OCI-LY3 (cell line): ENCODE data around the gene GPR171.

Experiments
- H2AFZ ChIP-seq: fragments of 200-600, 300-600 bp; shearing (Covaris generic); 2 replicates; pipeline ENCODE4 v1.6.0; 2014; ENCODE audit warnings: antibody characterized with exemption, low read depth, low read length
- H3K27ac ChIP-seq: fragments of 200-600, 300-600 bp; sonication (generic); 2 replicates; pipeline ENCODE4 v1.5.1; 2014; ENCODE audit warnings: mild to moderate bottlenecking, low read length, moderate library complexity, mixed read lengths
- H3K27me3 ChIP-seq: fragments of 200-600, 300-600 bp; sonication (generic); 2 replicates; pipeline ENCODE4 v1.6.1; 2014; ENCODE audit warnings: low read depth, low read length, mixed read lengths
- H3K36me3 ChIP-seq: fragments of 200-600, 300-600 bp; sonication (generic); replicated peaks from 2 replicates; pipeline ENCODE3; 2014; ENCODE audit warnings: low read depth, low read length, mixed read lengths
- H3K4me1 ChIP-seq: fragments of 300-600, 200-600 bp; sonication (generic); 2 replicates; pipeline ENCODE4 v1.6.1; 2014; ENCODE audit warnings: low read length, mixed read lengths
- H3K4me2 ChIP-seq: fragments of 200-600, 300-600 bp; sonication (generic); 2 replicates; pipeline ENCODE4 v1.6.1; 2014; ENCODE audit warnings: low read length, mixed read lengths
- H3K4me3 ChIP-seq: fragments of 300-600, 200-600 bp; sonication (generic); 2 replicates; pipeline ENCODE4 v1.5.1; 2014; ENCODE audit warnings: antibody characterized with exemption, mild to moderate bottlenecking, low read length, moderate library complexity
- H3K79me2 ChIP-seq: fragments of 300-600, 200-600 bp; shearing (Covaris generic); 2 replicates; pipeline ENCODE4 v1.6.1; 2014; ENCODE audit warnings: mild to moderate bottlenecking, low read length, mixed read lengths
- H3K9ac ChIP-seq: fragments of 300-600, 200-600 bp; shearing (Covaris generic); 2 replicates; pipeline ENCODE4 v1.6.0; 2014; ENCODE audit warnings: mild to moderate bottlenecking, low read length, moderate library complexity
- H3K9me3 ChIP-seq: fragments of 200-600, 300-600 bp; shearing (Covaris generic); 2 replicates; pipeline ENCODE4 v1.6.1; 2014; ENCODE audit warnings: low read length, mixed read lengths; ENCODE audit not compliant: insufficient read depth
- H4K20me1 ChIP-seq: fragments of 200-600, 300-600 bp; sonication (generic); 2 replicates; pipeline ENCODE4 v1.6.1; 2016; ENCODE audit warnings: low read length, mixed read lengths; ENCODE audit not compliant: insufficient read depth
- CTCF ChIP-seq: fragments of 200-600, 300-600 bp; sonication (generic); IDR thresholded peaks from 2 replicates; pipeline ENCODE4 v1.5.1; 2014; ENCODE audit warnings: antibody characterized with exemption, low read length, low read depth
- EZH2phosphoT487 ChIP-seq: fragments of 200-600 bp; shearing (Covaris generic); IDR thresholded peaks from 2 replicates; pipeline ENCODE4 v1.6.1; 2018; ENCODE audit warnings: antibody characterized with exemption, mixed run types, low read depth

Gene GPR171

GRCh38 chr3:151228666-151229040 lies 25.6 kb upstream of the GPR171 start:
- peaks cover 6% of the 10 kb centered on the region for H3K36me3 ChIP-seq
- no peak overlapping the region for H3K4me3 ChIP-seq
- H3K4me1 ChIP-seq: peaks cover 45% of the 10 kb centered on the region
- H3K27me3 ChIP-seq: no peaks in the 10 kb centered on the region
- peak overlapping the region; percentile 7; the same call in 1 of the 2 replicates for H3K9ac ChIP-seq
- peak overlapping the region; percentile 25 for H3K4me2 ChIP-seq
- peak overlapping the region; percentile 77 for H3K27ac ChIP-seq
- no peaks in the 10 kb centered on the region for H3K9me3 ChIP-seq
- TF ChIP-seq EZH2phosphoT487 (no peak), CTCF (no peak)
- H3K79me2 ChIP-seq: peaks cover 8% of the 10 kb centered on the region; the same call in 1 of the 2 replicates
- no peaks in the 10 kb centered on the region for H4K20me1 ChIP-seq
- no peak overlapping the region for H2AFZ ChIP-seq

DNA sequence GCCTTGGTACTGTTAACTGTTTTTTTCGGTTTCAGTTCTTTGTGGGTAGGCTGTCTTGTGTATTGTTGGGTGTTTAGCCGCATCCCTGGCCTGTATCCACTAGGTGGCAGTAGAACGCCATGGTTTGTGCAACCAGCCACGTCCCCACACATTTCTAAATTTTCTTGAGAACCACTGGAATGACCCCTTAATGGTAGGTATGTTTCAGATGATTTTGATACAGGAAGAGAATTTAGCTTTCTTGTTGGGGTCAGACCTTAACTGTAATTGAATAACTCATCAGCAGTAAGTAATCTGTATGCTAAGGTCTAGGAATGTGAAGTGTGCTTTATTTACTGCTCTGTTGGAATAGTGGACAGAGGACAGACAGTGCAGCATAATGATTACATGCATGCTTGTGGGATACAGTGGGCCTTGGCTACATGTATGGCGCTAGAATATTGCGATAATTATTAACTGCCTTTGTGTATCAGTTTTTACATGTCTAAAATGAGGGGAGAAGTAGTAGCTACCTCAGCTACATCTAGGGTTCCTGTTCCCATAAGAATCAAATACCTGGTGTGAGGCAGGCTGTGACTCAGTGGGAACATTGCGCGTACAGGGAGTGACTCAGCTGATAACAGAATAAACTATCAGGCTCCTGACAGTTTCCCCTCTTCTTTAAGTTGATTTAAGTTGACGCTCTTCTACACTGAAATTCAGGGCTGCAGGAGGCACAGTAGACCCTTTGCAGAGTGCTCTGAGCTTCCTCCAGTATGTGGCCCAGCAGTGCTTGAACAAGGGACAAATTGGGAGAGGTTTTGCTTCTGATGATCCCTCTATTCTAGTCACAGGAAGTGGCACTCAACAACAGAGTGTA lies 25.0 kb upstream of the GPR171 start:
- Histone ChIP-seq H2AFZ (no peak overlapping the region), H3K4me1 (peaks cover 45% of the 10 kb centered on the region)
- TF ChIP-seq CTCF (peak; percentile 96), EZH2phosphoT487 (no peak)

GRCh38 chr3:151227266-151227806 lies 24.3 kb upstream of the GPR171 start:
- Histone ChIP-seq H3K4me2 (peak overlapping the region; percentile 79), H3K4me3 (peak overlapping the region; percentile 44; the same call in 1 of the 2 replicates), H3K9me3 (0 out of 2 replicates have a peak, but pooled peaks cover 4% of the 10 kb centered on the region), H3K27ac (no peak overlapping the region), H3K27me3 (no peaks in the 10 kb centered on the region), H3K9ac (peak overlapping the region; percentile 28; the same call in 1 of the 2 replicates), H3K79me2 (peaks cover 8% of the 10 kb centered on the region; the same call in 1 of the 2 replicates), H4K20me1 (no peaks in the 10 kb centered on the region), H2AFZ (no peak overlapping the region), H3K4me1 (peaks cover 45% of the 10 kb centered on the region), H3K36me3 (peaks cover 15% of the 10 kb centered on the region)
- TF ChIP-seq CTCF (no peak), EZH2phosphoT487 (no peak)

More for the DNA sequence above, 25.0 kb upstream of the GPR171 start:
- Histone ChIP-seq H3K79me2 (peaks cover 8% of the 10 kb centered on the region; the same call in 1 of the 2 replicates), H3K36me3 (peaks cover 11% of the 10 kb centered on the region), H3K9me3 (no peaks in the 10 kb centered on the region), H3K27ac (peak overlapping the region; percentile 77), H3K4me2 (peak overlapping the region; percentile 79), H4K20me1 (no peaks in the 10 kb centered on the region), H3K9ac (peak overlapping the region; percentile 28), H3K27me3 (no peaks in the 10 kb centered on the region), H3K4me3 (peak overlapping the region; percentile 44; the same call in 1 of the 2 replicates)

DNA sequence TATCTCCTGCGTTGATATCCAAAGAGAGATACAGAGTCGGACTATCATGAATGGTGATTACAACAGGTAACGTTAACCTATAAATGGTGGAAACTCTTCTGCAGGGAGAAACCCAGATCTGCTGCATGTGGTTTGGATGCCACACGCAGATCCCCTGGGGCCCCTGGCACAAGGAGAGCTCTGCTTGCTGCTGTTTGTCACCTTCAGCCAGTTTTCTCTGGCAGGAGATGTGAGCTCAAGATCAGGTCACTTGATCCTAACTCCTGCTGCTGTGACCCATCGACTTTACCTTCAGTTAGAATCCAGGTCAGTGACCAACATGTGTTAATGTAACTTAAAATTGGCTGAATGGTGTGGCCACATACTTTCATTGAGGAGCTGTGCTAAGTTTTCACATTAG lies 23.8 kb upstream of the GPR171 start:
- Histone ChIP-seq H3K36me3 (peaks cover 15% of the 10 kb centered on the region), H3K4me2 (no peak overlapping the region), H4K20me1 (no peaks in the 10 kb centered on the region), H3K4me3 (no peak overlapping the region), H3K79me2 (peaks cover 8% of the 10 kb centered on the region; the same call in 1 of the 2 replicates), H3K9me3 (0 out of 2 replicates have a peak, but pooled peaks cover 4% of the 10 kb centered on the region), H3K9ac (no peak overlapping the region), H3K27me3 (no peaks in the 10 kb centered on the region), H3K4me1 (peaks cover 45% of the 10 kb centered on the region), H3K27ac (no peak overlapping the region), H2AFZ (no peak overlapping the region)
- TF ChIP-seq CTCF (no peak), EZH2phosphoT487 (no peak)
